Osteoblast (primary cell): ENCODE results near the gene ADAM30. TPM values are rescaled to one million over a fixed set of nuclear protein-coding genes. Genes with fewer than 3 reads are reported as not detected.

Experiments used
- DNase-seq: peaks from one replicate; pipeline ENCODE4 v3.0.0; 2011; ENCODE audit warnings: low spot score, mixed read lengths; ENCODE audit not compliant: insufficient read length; ENCODE audit errors: missing footprints
- H2AFZ ChIP-seq: 2 replicates; pipeline ENCODE4 v1.6.0; 2011; ENCODE audit warnings: mild to moderate bottlenecking, low read length
- H3K27ac ChIP-seq: 2 replicates; pipeline ENCODE4 v1.5.1; 2011; ENCODE audit warnings: mild to moderate bottlenecking, low read depth, low read length, moderate library complexity
- H3K27me3 ChIP-seq: 2 replicates; pipeline ENCODE4 v1.6.0; 2012; ENCODE audit warnings: mild to moderate bottlenecking, control low read depth, inconsistent platforms, low read length, moderate library complexity; ENCODE audit not compliant: insufficient read depth
- H3K36me3 ChIP-seq: 2 replicates; pipeline ENCODE4 v1.5.1; 2011; ENCODE audit warnings: mild to moderate bottlenecking, low read length, control low read depth, moderate library complexity; ENCODE audit not compliant: insufficient read depth
- H3K4me1 ChIP-seq: 2 replicates; pipeline ENCODE4 v1.5.1; 2011; ENCODE audit warnings: mild to moderate bottlenecking, low read length, control low read depth, moderate library complexity; ENCODE audit not compliant: insufficient read depth
- H3K4me2 ChIP-seq: 2 replicates; pipeline ENCODE4 v1.6.0; 2011; ENCODE audit warnings: mild to moderate bottlenecking, low read length; ENCODE audit not compliant: insufficient read depth
- H3K4me3 ChIP-seq: fragments of 200-600 bp; sonication (generic); 3 replicates; pipeline ENCODE4 v1.5.1; 2012; ENCODE audit warnings: mild to moderate bottlenecking, low read length, inconsistent platforms; ENCODE audit not compliant: insufficient read depth
- H3K79me2 ChIP-seq: 2 replicates; pipeline ENCODE4 v1.6.0; 2012; ENCODE audit warnings: mild to moderate bottlenecking, low read length, control low read depth, inconsistent platforms; ENCODE audit not compliant: insufficient read depth
- H3K9me3 ChIP-seq: 2 replicates; pipeline ENCODE4 v1.5.1; 2011; ENCODE audit warnings: low read depth, low read length, control low read depth
- H4K20me1 ChIP-seq: 2 replicates; pipeline ENCODE4 v1.6.0; 2012; ENCODE audit warnings: mild to moderate bottlenecking, low read length, control low read depth; ENCODE audit not compliant: insufficient read depth
- total RNA-seq: library from RNA; depleted of rRNA; stranded (reverse); fragments of >200 nt; gene quantifications from 2 replicates; pipeline ENCODE4 v1.2.3, GENCODE V29; 2012
- TF ChIP-seq, protein P1 (sequence below): IDR thresholded peaks from 2 replicates; pipeline ENCODE4 v1.5.1; 2011; ENCODE audit warnings: mild to moderate bottlenecking, low read depth, low read length, moderate library complexity; ENCODE audit errors: extremely low read depth

The ADAM30 gene
- total RNA-seq, 1 donor, result not detected

DNA sequence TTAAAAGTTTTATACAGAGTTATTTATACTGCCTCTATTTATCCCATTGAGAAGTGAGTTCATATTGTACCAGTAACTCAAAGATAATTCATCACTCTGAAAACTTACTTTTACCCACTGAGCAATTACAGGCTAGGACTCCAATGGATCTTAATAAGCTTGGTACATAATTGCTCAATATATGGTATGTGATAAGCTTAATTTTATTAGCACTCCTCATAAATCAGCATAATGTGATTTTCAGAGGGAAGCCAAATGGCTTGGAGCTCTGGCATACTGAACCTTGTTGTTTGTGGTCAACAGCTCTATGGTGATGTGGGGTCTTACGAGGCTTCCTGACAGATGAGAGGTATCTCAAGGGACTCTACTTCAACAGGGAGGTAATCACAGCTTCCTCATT lies 26.3 kb downstream of the ADAM30 start:
- Histone ChIP-seq H2AFZ (no peak overlapping the region), H3K4me2 (no peak overlapping the region), H3K27ac (no peak overlapping the region), H3K36me3 (no peaks in the 10 kb centered on the region), H3K27me3 (no peaks in the 10 kb centered on the region), H3K79me2 (no peaks in the 10 kb centered on the region), H3K4me1 (peaks cover 34% of the 10 kb centered on the region), H4K20me1 (no peaks in the 10 kb centered on the region), H3K9me3 (no peaks in the 10 kb centered on the region), H3K4me3 (no peak overlapping the region)
- TF ChIP-seq, protein P1, sequence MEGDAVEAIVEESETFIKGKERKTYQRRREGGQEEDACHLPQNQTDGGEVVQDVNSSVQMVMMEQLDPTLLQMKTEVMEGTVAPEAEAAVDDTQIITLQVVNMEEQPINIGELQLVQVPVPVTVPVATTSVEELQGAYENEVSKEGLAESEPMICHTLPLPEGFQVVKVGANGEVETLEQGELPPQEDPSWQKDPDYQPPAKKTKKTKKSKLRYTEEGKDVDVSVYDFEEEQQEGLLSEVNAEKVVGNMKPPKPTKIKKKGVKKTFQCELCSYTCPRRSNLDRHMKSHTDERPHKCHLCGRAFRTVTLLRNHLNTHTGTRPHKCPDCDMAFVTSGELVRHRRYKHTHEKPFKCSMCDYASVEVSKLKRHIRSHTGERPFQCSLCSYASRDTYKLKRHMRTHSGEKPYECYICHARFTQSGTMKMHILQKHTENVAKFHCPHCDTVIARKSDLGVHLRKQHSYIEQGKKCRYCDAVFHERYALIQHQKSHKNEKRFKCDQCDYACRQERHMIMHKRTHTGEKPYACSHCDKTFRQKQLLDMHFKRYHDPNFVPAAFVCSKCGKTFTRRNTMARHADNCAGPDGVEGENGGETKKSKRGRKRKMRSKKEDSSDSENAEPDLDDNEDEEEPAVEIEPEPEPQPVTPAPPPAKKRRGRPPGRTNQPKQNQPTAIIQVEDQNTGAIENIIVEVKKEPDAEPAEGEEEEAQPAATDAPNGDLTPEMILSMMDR, result no peak
- DNase-seq, result no peak

DNA sequence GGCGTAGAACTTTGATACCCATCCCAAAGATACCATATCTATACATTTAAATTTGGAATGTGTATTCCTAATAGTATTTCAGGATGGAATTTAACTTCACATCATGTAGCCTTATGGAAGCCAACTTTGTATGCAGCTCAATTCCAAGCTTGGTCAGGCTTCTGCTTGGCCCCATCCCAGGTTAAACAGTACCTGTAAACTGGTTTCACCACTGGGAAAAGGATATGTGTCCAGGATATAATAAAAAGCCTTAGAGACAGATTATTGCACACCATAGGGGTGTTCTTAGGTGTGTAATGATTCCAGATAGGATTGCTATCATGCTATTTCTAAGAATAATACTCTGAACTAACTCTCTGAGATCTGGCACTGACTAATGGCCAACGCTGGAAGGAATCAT lies 28.1 kb downstream of the ADAM30 start:
- Histone ChIP-seq H3K27ac (no peak overlapping the region), H3K4me2 (no peak overlapping the region), H3K4me1 (peaks cover 22% of the 10 kb centered on the region), H3K36me3 (no peaks in the 10 kb centered on the region), H2AFZ (no peak overlapping the region), H4K20me1 (no peaks in the 10 kb centered on the region), H3K4me3 (no peak overlapping the region), H3K27me3 (no peaks in the 10 kb centered on the region), H3K79me2 (no peaks in the 10 kb centered on the region), H3K9me3 (no peaks in the 10 kb centered on the region)
- DNase-seq, result no peak
- TF ChIP-seq, protein P1, result no peak

DNA sequence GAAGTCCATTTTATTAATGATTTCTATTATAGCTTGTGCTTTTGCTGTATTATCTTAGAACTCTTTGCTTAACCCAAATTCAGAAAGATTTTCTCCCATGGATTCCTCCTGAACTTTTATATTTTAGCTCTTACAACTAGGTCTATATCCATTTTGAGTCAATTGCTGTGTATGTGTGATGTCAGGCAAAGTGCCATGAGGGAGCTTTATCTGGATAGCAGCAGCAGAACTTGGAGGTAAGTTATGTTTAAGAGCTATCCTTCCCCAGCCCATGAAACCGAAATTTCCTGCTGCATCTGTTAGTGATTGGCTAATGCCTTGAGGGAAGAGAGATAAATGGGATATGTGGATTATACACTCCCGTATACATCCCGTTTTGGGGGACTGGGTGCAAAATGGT lies 29.9 kb downstream of the ADAM30 start:
- Histone ChIP-seq H3K27me3 (no peaks in the 10 kb centered on the region), H3K27ac (no peak overlapping the region)
- DNase-seq, result no peak

DNA sequence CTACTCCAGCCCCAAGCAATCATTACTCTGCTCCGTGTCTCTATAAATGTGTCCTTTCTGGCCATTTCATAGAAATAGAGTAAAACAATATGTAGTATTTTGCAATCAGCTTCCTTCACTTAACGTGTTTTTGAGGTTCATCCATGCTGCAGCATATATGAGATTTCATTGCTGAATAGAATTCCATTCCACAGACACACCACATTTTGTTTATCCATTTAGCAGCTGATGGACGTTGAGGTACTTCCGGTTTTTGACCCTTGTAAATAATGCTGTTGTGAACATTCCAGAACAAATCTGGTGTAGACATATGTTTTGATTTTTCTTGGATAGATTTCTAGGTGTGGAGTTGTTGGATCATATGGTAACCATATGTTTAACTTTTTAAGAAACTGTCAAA lies 30.7 kb downstream of the ADAM30 start:
- H3K4me2 ChIP-seq, result no peak overlapping the region
- DNase-seq, result no peak
- no peak overlapping the region for H3K27ac ChIP-seq

More for the DNA sequence above, 29.9 kb downstream of the ADAM30 start:
- TF ChIP-seq, protein P1, result no peak
- Histone ChIP-seq H3K36me3 (no peaks in the 10 kb centered on the region), H3K4me3 (no peak overlapping the region), H2AFZ (no peak overlapping the region), H3K9me3 (no peaks in the 10 kb centered on the region), H3K79me2 (no peaks in the 10 kb centered on the region), H4K20me1 (no peaks in the 10 kb centered on the region), H3K4me1 (peaks cover 5% of the 10 kb centered on the region), H3K4me2 (no peak overlapping the region)

More for the DNA sequence above, 30.7 kb downstream of the ADAM30 start:
- Histone ChIP-seq H4K20me1 (no peaks in the 10 kb centered on the region), H3K27me3 (no peaks in the 10 kb centered on the region), H2AFZ (no peak overlapping the region), H3K4me1 (no peaks in the 10 kb centered on the region), H3K9me3 (no peaks in the 10 kb centered on the region), H3K4me3 (no peak overlapping the region), H3K36me3 (no peaks in the 10 kb centered on the region), H3K79me2 (no peaks in the 10 kb centered on the region)
- TF ChIP-seq, protein P1, result no peak
